Eye (tissue), 1 donor: Measurements from ENCODE around the gene MANBA.

ENCODE experiments used
- DNase-seq: peaks from one replicate; pipeline ENCODE4 v3.0.0-alpha.2; 2015

Gene MANBA

GRCh38 chr4:102586002-102586643 is 174.6 kb downstream of the MANBA start:
- DNase-seq = no peak

- no peak for DNase-seq
These were observed 175.4 kb downstream of the MANBA start for GRCh38 chr4:102585329-102585728.

GRCh38 chr4:102584091-102584490 is 176.7 kb downstream of the MANBA start:
- DNase-seq = no peak
